GM12873 (cell line): ENCODE measurements around the gene TTC39B.
A peak's percentile ranks its signal among the peaks of the same experiment; 100 is the strongest.

Experiments used
- CTCF ChIP-seq: IDR thresholded peaks from 2 replicates; pipeline ENCODE4 v1.5.1; 2012; ENCODE audit warnings: low read depth, mild to moderate bottlenecking, moderate library complexity, low read length, control low read depth; ENCODE audit not compliant: insufficient read depth; ENCODE audit errors: missing control alignments

TTC39B gene

GRCh38 chr9:15310107-15310850 is 3.3 kb upstream of the TTC39B start:
- no peak for TF ChIP-seq CTCF

- no peak for TF ChIP-seq CTCF
These were observed 1.5 kb upstream of the TTC39B start for GRCh38 chr9:15308511-15308910.

- peak; percentile 19 for TF ChIP-seq CTCF
These were observed 466 bp upstream of the TTC39B start for GRCh38 chr9:15307523-15307841.

GRCh38 chr9:15306068-15306756 is 804 bp downstream of the TTC39B start:
- no peak for TF ChIP-seq CTCF

- no peak for TF ChIP-seq CTCF
These were observed 1.5 kb downstream of the TTC39B start for GRCh38 chr9:15305470-15305869.

GRCh38 chr9:15304632-15305031 is 2.4 kb downstream of the TTC39B start:
- no peak for TF ChIP-seq CTCF

GRCh38 chr9:15300218-15300617 is 6.8 kb downstream of the TTC39B start:
- TF ChIP-seq CTCF: no peak
